Spleen (tissue), 7 donors: ENCODE measurements around the gene SLC16A2.

Source experiments
- POLR2AphosphoS5 ChIP-seq, 3 donors: sonication (generic); formaldehyde crosslinking; IDR thresholded peaks; one replicate each; pipeline ENCODE4 v1.5.1; 2017; ENCODE audit warnings: antibody characterized with exemption in 3 of 3
- TF ChIP-seq, protein P1 (sequence below), 11 experiments: fragments of 200-600 bp in 7 of 11; fragments of 450-650 bp in 4 of 11; sonication (generic) in 4 of 11; IDR thresholded peaks in 8 of 11; conservative IDR thresholded peaks in 3 of 11; 1 replicate in 7 of 11; 2 replicates in 4 of 11; pipeline versions ENCODE4 v1.4.0 to v1.8.0; 2016 to 2021; ENCODE audit warnings: antibody characterized with exemption in 11 of 11, inconsistent platforms in 4 of 11, mild to moderate bottlenecking in 1 of 11
- donor health status: DM: no; HTN: no; CAD: no; lungs with moderate emphysema.
- donor health status: DM: no; HTN: no; CAD: no.
- donor health status: DM: no; HTN: no; CAD: no.

DNA sequence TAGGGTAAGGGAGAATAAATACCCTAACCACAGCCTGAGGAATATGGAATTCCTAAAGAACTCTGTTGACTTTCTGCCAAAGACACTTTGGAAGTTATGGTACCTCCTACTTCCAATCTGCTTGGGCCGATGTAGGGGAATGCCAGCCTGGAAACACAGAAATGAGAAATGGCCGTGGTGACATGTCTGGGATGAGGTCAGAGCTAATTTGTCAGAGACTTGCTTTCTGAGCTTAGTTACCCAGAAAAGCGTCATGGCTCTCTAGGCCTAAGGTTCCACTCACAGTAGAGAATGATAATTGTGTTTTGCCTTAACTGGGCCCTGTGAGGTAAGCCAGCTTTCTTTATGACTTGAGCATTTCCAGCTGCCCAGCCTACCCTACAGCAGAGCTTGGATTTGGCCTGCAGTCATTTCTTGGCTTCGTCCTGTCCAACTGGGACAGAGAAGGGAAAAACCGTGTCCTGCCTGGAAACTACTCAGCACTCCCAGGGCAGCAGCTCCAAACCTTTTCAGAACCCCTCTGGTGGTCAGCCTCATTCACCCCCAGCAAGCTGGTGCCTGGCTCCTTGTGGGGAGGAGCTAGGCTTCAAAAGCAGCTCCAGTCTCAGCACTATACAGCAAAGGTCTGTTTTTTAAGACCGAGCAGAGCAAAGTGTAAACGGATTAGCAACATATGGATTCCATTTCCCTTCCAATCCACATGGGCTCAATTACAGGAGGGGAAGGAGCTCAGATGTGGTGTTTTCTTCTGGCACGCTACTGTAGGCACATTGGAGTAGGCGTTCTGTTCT, 100.9 kb downstream of the SLC16A2 start:
- TF ChIP-seq, protein P1, sequence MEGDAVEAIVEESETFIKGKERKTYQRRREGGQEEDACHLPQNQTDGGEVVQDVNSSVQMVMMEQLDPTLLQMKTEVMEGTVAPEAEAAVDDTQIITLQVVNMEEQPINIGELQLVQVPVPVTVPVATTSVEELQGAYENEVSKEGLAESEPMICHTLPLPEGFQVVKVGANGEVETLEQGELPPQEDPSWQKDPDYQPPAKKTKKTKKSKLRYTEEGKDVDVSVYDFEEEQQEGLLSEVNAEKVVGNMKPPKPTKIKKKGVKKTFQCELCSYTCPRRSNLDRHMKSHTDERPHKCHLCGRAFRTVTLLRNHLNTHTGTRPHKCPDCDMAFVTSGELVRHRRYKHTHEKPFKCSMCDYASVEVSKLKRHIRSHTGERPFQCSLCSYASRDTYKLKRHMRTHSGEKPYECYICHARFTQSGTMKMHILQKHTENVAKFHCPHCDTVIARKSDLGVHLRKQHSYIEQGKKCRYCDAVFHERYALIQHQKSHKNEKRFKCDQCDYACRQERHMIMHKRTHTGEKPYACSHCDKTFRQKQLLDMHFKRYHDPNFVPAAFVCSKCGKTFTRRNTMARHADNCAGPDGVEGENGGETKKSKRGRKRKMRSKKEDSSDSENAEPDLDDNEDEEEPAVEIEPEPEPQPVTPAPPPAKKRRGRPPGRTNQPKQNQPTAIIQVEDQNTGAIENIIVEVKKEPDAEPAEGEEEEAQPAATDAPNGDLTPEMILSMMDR (IDR thresholded peaks at IDR 0.05 in 8 of 11, conservative IDR thresholded peaks at IDR 0.05 in 3 of 11), result no peak
- no peak for TF ChIP-seq POLR2AphosphoS5 (IDR thresholded peaks at IDR 0.05)
